SK-N-SH (cell line): ENCODE data around the gene COBL.

ENCODE experiments used
- CTCF ChIP-seq: fragments of 200-600 bp; sonication (generic); IDR thresholded peaks from 2 replicates; pipeline ENCODE4 v1.6.1; 2017; ENCODE audit warnings: antibody characterized with exemption, mild to moderate bottlenecking, moderate library complexity
- EZH2phosphoT487 ChIP-seq: fragments of 200-600 bp; sonication (generic); IDR thresholded peaks from 2 replicates; pipeline ENCODE4 v1.6.1; 2017; ENCODE audit warnings: low read depth, mixed run types, mild to moderate bottlenecking, antibody characterized with exemption, moderate library complexity, borderline replicate concordance
- RFX5 ChIP-seq: IDR thresholded peaks from 2 replicates; pipeline ENCODE4 v1.6.1; 2012; ENCODE audit warnings: mild to moderate bottlenecking, improper control_type of control experiment, low read length
- TF ChIP-seq, protein P1 (sequence below): IDR thresholded peaks from 2 replicates; pipeline ENCODE4; 2012

DNA sequence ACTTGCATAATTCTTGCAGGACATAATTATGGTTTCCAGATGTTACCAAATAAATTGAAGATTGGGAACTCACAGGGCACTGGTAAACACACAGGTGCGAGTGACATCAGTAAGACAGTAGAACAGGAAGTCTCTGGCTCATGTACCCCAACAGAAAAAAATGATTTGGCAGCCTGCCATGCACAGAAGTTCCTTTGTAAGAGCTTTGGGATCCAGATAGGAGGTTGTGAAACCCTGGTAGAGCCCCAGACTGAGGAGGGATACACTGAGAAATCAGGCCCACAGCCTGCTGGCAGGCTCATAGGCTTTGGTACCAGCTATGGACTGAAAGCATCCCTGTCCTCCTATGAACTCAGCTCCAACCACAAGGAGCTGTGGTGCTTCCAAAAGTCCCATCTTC, 118.0 kb downstream of the COBL start:
- TF ChIP-seq CTCF (no peak), EZH2phosphoT487 (no peak), RFX5 (no peak)
- TF ChIP-seq, protein P1, sequence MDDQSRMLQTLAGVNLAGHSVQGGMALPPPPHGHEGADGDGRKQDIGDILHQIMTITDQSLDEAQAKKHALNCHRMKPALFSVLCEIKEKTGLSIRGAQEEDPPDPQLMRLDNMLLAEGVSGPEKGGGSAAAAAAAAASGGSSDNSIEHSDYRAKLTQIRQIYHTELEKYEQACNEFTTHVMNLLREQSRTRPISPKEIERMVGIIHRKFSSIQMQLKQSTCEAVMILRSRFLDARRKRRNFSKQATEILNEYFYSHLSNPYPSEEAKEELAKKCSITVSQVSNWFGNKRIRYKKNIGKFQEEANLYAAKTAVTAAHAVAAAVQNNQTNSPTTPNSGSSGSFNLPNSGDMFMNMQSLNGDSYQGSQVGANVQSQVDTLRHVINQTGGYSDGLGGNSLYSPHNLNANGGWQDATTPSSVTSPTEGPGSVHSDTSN = no peak
